Activated CD8-positive, alpha-beta memory T cell treated with anti-CD3 and anti-CD28 coated beads, Interleukin-2, amount 10 ng/mL, durations not matched to agents 7 days and 5 days (primary cell): ENCODE results near the gene RGS12. TPM values are rescaled to one million over a fixed set of nuclear protein-coding genes. Genes with fewer than 3 reads are reported as not detected.
A peak's percentile ranks its signal among the peaks of the same experiment; 100 is the strongest.

Experiments
- ATAC-seq: fragments of 150-1000 bp; cut with Tn5 transposase; one replicate; pipeline ENCODE4 v1.10.0; 2021; ENCODE audit warnings: moderate library complexity
- CTCF ChIA-PET: fragments of 350-600 bp; sonication (Branson Sonifier 250); formaldehyde crosslinking; loops from one replicate; lab custom pipeline; 2021; ENCODE audit warnings: antibody characterized with exemption; lab: Charles Lee
- DNase-seq: peaks from one replicate; pipeline ENCODE4 v3.0.0-alpha.2; 2020
- H3K27ac Mint-ChIP-seq: one replicate; pipeline ENCODE4 v1.8.0; 2021; ENCODE audit warnings: mild to moderate bottlenecking, mixed read lengths
- H3K27me3 Mint-ChIP-seq: one replicate; pipeline ENCODE4 v1.8.0; 2021; ENCODE audit warnings: mixed read lengths
- H3K36me3 Mint-ChIP-seq: one replicate; pipeline ENCODE4 v1.8.0; 2021; ENCODE audit warnings: mild to moderate bottlenecking, mixed read lengths
- H3K4me1 Mint-ChIP-seq: one replicate; pipeline ENCODE4 v1.8.0; 2021; ENCODE audit warnings: mixed read lengths
- H3K4me3 Mint-ChIP-seq: one replicate; pipeline ENCODE4 v1.8.0; 2021; ENCODE audit warnings: mild to moderate bottlenecking, moderate library complexity, mixed read lengths
- H3K9me3 Mint-ChIP-seq: one replicate; pipeline ENCODE4 v1.8.0; 2022; ENCODE audit warnings: low read depth, mixed read lengths
- total RNA-seq, 2 experiments: library from RNA; stranded (reverse); gene quantifications; one replicate each; pipeline ENCODE4 v1.2.3, GENCODE V29; 2021

Gene RGS12
- total RNA-seq, 2 experiments from 2014 or later = 2.1 to 5.0 TPM

DNA sequence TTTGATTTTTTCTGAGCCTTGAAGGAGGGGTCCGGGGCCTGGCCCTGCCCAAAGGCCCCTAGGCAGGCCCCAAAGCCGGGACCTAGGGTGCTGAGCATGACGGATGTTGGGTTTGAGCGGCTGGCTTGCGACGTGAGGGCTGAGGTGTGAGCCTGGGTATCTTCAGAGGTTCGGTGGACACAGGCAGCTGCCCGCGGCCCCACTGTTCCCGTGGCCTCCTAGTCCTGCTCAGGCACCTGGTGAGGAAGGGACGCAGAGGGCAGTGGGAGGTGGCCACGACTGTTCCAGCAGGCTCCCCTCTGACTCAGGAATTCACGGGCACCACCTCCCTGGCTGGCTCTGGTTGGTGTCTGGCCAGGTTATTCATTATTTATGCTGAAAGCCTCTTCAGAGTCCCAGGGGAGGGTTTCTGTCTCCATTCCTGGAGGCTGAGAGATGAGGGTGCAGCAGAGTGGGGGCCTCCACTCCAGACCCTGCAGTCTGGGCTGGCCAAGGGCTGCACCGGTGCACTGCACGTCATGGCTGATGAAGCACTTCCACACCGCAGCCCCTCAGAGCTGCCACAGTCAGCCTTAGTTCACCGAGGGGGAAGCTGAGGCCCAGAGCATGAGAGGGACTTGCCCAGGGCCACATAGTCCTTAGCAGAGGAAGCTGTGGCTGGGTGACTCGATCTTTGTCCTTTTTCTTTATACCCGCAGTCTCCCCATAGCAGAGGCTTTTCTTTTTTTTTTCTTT lies 41.7 kb upstream of the RGS12 start:
- Mint-ChIP-seq H3K4me1 (peaks cover 5% of the 10 kb centered on the region), H3K36me3 (no peaks in the 10 kb centered on the region), H3K9me3 (no peaks in the 10 kb centered on the region), H3K27ac (no peak overlapping the region), H3K4me3 (no peak overlapping the region), H3K27me3 (no peaks in the 10 kb centered on the region)
- ATAC-seq (peak; percentile 22), DNase-seq (no peak)
- CTCF ChIA-PET = no interaction called here

DNA sequence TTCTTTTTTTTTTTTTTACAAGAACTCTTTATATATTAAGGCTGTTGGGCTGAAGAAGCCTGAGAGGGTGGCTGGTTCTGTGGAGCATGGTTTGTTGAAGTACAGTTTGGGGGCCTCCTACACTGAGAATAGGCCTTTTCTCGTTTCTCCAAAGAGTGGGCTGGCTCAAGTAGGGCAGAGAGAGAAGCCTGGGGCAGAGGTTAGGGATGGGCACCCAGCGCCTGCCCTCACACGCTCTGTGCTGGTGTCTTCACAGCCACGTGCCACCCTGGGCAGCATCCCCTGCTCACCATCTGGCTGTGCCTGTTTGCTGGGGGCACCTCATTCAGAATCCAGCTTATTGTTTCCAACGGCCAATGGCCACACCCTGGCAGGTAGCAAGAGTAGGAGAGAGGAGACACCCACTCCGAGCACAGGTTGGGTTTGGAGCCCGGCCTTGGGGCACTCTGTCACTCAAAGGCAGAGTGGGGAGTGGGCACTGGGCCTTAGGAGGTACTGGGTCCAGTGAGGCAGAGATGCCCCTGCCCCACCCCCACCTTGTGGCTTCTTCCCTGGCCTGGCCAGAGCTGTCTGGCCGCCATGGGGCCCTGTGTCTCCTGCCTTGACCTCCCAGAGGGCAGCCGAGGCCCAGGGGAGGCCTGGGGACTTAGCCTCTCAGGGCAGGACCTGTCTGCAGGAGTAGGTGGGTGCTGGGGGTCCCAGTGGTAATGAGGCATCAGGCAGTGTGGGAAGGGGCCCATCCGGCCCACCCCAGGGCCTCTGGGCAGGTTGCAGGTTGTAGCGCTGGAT lies 40.9 kb upstream of the RGS12 start:
- Mint-ChIP-seq H3K4me3 (no peak overlapping the region), H3K9me3 (no peaks in the 10 kb centered on the region), H3K27ac (no peak overlapping the region), H3K4me1 (peaks cover 3% of the 10 kb centered on the region), H3K36me3 (no peaks in the 10 kb centered on the region), H3K27me3 (no peaks in the 10 kb centered on the region)
- DNase-seq (no peak), ATAC-seq (no peak)
- CTCF ChIA-PET = no interaction called here

DNA sequence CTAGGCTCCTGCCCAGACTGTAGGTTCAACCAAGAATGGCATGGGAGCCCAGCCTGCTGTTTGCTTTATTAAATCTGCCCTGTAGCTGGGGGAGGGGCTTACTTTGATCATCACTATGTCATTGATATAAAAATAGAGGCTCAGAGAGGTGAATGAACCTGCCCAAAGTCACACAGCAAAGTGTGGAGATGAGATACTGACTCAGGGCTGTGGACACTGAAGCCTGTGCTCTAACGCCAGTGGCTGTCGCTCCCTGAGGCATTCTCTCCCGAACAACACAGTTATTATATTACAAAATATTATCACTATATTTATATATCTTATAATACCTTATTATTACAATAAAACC lies 40.4 kb upstream of the RGS12 start:
- H3K4me3 Mint-ChIP-seq = no peak overlapping the region
- CTCF ChIA-PET = interaction anchor here (1.1 kb wide), 1 partner anchor 9 kb away, joined by 3 read pairs; no protein-coding TSS in a partner anchor
- no peak for ATAC-seq
- DNase-seq = no peak
- H3K4me1 Mint-ChIP-seq = peaks cover 3% of the 10 kb centered on the region
- H3K36me3 Mint-ChIP-seq = no peaks in the 10 kb centered on the region
- H3K27me3 Mint-ChIP-seq = no peaks in the 10 kb centered on the region
- H3K27ac Mint-ChIP-seq = no peak overlapping the region
- H3K9me3 Mint-ChIP-seq = no peaks in the 10 kb centered on the region

DNA sequence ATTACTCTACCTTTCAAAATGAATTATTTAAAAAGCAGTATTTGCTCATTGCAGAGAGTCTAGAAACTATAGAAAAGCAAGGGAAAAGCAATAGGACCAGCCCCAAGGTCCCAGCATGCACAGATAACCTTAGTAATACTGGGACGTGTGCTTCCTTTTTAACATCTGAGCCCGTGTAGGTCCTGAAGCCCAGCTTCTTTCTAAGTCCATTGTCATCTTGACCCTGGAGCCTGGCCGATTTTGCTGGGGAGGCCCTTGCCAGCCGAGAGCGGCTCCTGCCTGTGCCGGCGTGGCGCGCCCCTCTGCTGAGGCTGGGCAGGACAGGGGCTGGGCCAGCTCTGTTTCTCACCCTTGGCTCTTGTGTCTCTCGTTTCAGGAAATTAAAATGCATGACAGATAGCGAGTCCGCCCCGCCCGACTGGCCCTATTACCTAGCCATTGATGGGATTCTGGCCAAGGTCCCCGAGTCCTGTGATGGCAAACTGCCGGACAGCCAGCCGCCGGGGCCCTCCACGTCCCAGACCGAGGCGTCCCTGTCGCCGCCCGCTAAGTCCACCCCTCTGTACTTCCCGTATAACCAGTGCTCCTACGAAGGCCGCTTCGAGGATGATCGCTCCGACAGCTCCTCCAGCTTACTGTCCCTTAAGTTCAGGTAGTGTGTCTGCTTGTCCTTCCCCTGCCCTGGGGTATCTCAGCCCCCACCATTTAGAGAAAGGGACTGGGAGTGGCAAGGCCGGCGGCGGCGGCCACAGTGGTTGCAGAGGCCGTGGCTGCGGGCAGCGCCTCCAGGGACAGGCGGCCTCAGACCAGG lies 39.8 kb upstream of the RGS12 start:
- Mint-ChIP-seq H3K4me3 (no peak overlapping the region), H3K9me3 (no peaks in the 10 kb centered on the region), H3K27ac (no peak overlapping the region), H3K27me3 (no peaks in the 10 kb centered on the region), H3K36me3 (no peaks in the 10 kb centered on the region), H3K4me1 (peaks cover 3% of the 10 kb centered on the region)
- DNase-seq (no peak), ATAC-seq (no peak)
- CTCF ChIA-PET = interaction anchor here (1.1 kb wide), 1 partner anchor 10 kb away, joined by 3 read pairs; no protein-coding TSS in a partner anchor

DNA sequence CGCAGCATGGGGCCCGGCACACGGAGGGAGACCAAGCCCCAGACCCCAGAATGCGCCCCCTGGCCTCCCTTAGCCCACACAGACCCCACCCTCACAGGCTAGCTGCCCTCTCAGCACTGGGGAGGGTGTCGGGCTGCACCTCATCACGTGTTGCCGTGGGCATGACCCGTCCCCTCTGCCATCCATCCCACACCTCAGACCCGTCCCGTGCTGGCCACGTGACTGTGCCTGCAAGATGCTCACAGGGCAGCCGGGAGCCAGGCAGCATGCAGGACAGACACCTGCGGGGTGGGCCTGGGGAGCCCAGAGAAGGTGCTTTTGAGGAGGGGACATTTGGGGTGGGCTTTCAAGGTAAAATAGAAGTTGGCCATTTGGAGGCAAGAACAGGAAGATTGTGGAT lies 39.0 kb upstream of the RGS12 start:
- peaks cover 3% of the 10 kb centered on the region for H3K4me1 Mint-ChIP-seq
- no peaks in the 10 kb centered on the region for H3K36me3 Mint-ChIP-seq
- CTCF ChIA-PET = no interaction called here
- no peak overlapping the region for H3K27ac Mint-ChIP-seq
- H3K27me3 Mint-ChIP-seq = no peaks in the 10 kb centered on the region
- DNase-seq (no peak), ATAC-seq (no peak)
- H3K4me3 Mint-ChIP-seq = no peak overlapping the region
- no peaks in the 10 kb centered on the region for H3K9me3 Mint-ChIP-seq

DNA sequence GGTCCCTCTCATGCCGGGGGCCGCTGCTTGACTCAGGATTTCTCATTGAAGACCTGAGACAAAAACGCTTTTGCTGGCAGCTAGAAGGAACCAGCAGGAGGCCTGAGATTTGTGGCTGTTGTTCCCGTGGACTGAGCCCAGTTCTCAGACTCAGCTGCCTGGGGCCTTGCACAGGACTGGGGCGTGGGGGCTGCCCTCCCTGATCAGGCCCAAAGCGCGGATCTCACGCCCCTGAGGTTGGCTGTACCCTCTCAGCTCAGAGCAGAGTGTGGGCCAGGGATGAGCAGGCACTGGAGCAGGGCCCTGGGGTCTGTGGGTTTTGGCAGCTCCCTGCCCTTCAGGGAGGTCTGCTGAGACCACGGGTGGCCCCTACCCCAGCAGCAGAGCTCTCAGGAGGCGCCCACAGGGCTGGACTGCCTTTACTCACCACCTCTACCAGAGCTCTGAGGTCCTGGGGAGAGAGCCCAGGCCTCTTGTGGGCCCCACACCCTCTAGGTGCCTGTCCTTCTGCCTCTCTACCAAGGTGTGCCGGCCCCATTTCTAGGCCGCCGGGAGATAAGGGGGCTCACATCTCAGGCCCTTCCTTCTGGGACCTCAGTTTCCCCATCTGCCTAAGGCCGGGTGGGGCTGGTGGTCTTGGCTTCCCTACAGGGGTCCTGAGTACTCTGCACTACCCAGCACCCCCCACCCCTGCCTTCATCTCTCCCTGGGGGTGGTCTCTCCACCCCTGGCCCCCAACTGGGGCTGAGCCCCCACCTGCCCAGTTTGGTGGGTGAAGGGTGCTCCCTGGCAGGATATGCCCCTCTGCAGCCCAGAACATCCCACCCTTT lies 38.3 kb upstream of the RGS12 start:
- Mint-ChIP-seq H3K36me3 (no peaks in the 10 kb centered on the region), H3K4me1 (peaks cover 3% of the 10 kb centered on the region), H3K27ac (no peak overlapping the region), H3K4me3 (no peak overlapping the region), H3K9me3 (no peaks in the 10 kb centered on the region), H3K27me3 (no peaks in the 10 kb centered on the region)
- CTCF ChIA-PET = no interaction called here
- ATAC-seq (no peak), DNase-seq (no peak)

DNA sequence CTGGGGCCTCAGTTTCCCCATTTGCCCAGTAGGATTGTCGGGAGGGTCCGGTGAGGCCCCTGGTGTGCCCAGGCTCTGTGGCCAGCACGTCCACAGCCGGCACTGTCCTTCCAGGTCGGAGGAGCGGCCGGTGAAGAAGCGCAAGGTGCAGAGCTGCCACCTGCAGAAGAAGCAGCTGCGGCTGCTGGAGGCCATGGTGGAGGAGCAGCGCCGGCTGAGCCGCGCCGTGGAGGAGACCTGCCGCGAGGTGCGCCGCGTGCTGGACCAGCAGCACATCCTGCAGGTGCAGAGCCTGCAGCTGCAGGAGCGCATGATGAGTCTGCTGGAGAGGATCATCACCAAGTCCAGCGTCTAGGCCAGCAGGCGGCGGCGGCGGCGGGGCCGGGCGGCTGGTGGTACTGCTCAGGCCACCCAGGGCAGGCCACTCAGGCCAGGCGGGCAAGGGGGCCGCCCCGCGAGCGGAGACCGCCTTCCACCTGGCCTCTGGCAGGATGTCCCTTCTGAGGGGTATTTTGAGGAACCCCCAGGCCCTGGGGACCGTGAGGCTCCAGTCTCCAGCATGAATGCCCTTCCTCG lies 37.1 kb upstream of the RGS12 start:
- Mint-ChIP-seq H3K27me3 (no peaks in the 10 kb centered on the region), H3K27ac (no peak overlapping the region), H3K36me3 (no peaks in the 10 kb centered on the region), H3K4me1 (peaks cover 3% of the 10 kb centered on the region), H3K4me3 (no peak overlapping the region), H3K9me3 (no peaks in the 10 kb centered on the region)
- ATAC-seq (no peak), DNase-seq (peak; percentile 33)
- CTCF ChIA-PET = no interaction called here

DNA sequence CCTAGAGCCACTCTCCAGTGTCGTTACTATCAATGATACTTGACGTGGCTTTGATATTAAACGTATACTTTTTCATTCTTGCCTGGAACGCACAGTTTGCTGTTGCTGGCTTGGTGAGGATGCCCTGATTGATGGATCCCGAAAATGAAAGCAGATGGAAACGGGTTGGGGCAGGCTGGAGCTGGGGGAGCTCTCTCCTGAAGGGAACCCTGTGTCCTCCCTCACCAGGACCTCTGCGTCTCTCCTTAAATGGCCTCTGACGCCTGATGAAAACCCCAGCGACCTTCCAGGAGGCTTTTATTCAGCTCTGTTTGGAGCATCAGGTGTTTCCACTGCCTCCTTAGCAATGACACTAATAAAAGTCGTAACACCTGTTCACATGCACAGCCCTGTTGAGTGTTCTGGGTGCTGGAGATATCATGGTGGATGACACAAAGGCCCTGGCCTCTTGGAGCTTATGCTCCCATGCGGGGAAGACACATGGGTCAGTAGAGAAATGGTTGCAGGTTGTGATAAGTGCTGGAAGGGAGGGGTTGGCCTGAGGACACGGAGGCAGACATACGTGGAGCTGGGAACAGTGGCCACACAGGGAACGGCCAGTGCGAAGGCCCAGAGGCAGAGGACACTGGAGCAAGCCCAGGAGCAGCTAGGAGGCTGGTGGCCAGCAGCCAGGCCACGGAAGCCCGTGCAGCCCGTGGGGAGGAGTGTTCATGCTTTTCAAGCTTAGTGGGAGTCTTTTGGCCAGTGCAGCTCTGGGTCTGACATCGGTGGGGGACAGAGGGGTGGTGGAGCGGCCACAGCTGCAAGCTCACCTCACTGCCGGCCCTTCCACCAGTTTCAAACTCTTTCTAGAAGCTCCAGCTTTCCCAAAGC lies 36.4 kb upstream of the RGS12 start:
- H3K4me1 Mint-ChIP-seq = no peaks in the 10 kb centered on the region
- H3K27ac Mint-ChIP-seq = no peak overlapping the region
- CTCF ChIA-PET = no interaction called here
- no peaks in the 10 kb centered on the region for H3K36me3 Mint-ChIP-seq
- no peaks in the 10 kb centered on the region for H3K9me3 Mint-ChIP-seq
- H3K4me3 Mint-ChIP-seq = no peak overlapping the region
- ATAC-seq = no peak
- no peaks in the 10 kb centered on the region for H3K27me3 Mint-ChIP-seq
- DNase-seq = peak; percentile 35

DNA sequence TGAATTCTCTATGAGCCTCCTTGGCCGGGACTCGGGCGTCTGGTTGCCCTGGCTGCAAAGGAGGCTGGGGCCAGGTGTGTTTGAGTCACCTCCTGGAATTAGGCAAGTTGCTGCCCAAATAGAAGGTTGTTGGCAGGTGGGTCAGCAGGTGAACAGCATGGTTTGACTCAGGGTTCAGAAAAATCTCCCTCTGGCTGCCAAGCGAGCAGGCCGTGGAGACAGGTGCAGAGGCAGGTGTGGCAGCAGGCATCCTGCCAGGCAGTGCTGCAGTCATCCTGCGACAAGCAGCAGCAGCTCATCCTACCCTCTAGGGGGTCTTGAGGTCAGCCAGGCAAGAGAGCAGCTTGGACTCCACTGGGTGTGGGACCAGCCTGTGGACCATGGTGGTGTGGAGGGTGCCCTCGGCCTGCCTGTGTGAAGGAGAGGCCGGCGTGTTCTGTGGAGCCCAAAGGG lies 35.7 kb upstream of the RGS12 start:
- ATAC-seq (no peak), DNase-seq (peak; percentile 36)
- H3K4me3 Mint-ChIP-seq = no peak overlapping the region
- no peak overlapping the region for H3K27ac Mint-ChIP-seq
- no peaks in the 10 kb centered on the region for H3K9me3 Mint-ChIP-seq
- H3K4me1 Mint-ChIP-seq = no peaks in the 10 kb centered on the region
- H3K36me3 Mint-ChIP-seq = no peaks in the 10 kb centered on the region
- no peaks in the 10 kb centered on the region for H3K27me3 Mint-ChIP-seq
- CTCF ChIA-PET = no interaction called here

DNA sequence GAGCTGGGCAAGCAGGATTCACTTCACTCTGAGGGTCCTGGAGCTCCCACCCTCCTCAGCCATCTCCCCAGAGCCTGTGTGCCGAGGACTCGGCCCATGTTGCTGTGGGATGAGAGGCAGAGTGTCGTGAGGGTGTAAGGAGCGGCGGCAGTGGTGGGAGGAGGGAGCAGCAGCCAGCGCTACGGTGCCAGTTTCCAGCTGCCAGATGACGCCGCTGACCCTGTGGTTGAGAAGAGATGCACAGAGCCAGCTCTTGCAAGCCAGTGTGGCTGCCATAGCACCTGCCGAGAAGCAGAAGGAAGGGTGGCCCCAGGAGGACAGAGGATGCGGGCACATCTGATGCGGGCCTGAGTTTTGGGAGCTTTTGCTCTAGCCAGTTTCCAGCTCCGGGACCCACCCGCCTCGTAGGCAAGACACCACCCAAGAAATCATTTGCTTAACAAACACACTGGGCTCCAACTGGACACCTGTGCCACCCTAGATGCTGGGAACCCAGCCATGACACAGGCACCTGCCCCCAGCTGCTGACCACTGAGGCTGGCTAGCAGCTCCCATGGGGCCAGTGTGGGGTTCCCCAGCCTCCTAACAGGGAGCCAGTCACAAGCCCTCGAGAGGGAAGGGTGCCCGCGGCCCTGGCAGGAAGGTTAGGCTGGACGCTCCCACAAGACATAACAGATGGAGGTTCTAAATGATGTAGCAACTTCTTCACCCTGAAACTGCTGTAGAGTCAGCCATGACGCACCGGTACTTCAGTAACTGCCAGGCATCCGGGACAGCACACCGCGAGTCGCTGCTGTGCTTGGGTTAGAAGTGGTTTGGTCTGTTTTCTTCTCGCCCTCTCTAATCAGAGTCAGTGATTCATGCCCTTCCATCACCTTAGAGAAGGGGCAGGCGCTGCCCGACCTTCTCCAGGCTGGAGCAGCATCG lies 35.0 kb upstream of the RGS12 start:
- CTCF ChIA-PET = no interaction called here
- no peaks in the 10 kb centered on the region for H3K9me3 Mint-ChIP-seq
- H3K4me3 Mint-ChIP-seq = no peak overlapping the region
- H3K4me1 Mint-ChIP-seq = no peaks in the 10 kb centered on the region
- peak; percentile 38 for DNase-seq
- ATAC-seq = no peak
- no peaks in the 10 kb centered on the region for H3K36me3 Mint-ChIP-seq
- H3K27ac Mint-ChIP-seq = no peak overlapping the region
- H3K27me3 Mint-ChIP-seq = no peaks in the 10 kb centered on the region

DNA sequence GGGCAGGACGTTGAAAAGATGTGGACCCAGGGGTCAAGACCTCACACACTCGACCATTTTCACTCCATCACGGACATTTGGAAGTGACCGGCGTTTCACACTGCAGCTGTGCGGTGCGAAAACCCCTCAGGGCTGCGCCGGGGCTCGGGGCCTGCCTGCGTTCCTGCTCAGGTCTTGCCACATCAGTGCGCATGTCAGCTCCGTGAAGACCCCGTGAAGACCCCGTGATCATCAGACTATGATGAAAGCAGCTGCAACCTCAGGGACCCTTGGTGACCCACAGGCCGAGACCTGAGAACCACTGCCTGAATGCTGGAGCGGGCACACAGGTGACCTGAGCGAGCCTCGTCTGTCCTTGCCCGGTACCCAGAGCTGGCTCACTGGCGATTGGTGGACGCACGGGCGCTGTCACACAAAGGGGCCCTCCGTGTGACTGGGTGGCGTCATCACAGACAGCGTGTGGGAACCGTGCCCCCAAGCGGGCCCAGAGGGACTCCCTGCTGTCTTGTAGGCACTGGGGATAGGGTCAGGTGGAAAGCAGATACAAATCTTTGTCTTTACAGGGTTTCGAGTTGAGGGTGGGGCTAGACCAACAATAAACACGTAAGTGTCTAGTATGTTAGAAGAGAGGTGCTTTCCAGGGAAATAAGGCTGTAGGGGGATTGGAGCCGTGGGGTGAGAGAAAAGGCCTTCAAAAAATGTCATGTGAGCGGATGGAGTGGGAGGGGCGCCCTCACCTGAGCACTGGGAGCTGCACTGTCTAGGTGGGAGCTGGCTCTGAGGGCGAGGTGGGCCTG lies 31.2 kb upstream of the RGS12 start:
- H3K4me1 Mint-ChIP-seq = no peaks in the 10 kb centered on the region
- ATAC-seq (no peak), DNase-seq (peak; percentile 34)
- no peaks in the 10 kb centered on the region for H3K36me3 Mint-ChIP-seq
- CTCF ChIA-PET = no interaction called here
- no peaks in the 10 kb centered on the region for H3K9me3 Mint-ChIP-seq
- no peaks in the 10 kb centered on the region for H3K27me3 Mint-ChIP-seq
- no peak overlapping the region for H3K27ac Mint-ChIP-seq
- no peak overlapping the region for H3K4me3 Mint-ChIP-seq
